HCT116 (cell line): ENCODE results near the gene UMAD1. TPM values are rescaled to one million over a fixed set of nuclear protein-coding genes. Genes with fewer than 3 reads are reported as not detected.

Source experiments
- ATAC-seq: fragments of 200-7000 bp; cut with Tn5 transposase; 2 replicates; pipeline ENCODE4 v1.9.1; 2020; ENCODE audit warnings: mild to moderate bottlenecking, moderate library complexity
- BruUV-seq: library from RNA; stranded (reverse); fragments of 400-500 nt; replicated peaks from 2 replicates; lab custom pipeline; 2021; lab: Mats Ljungman, UMichigan
- CTCF ChIA-PET: fragments of 300-600 bp; sonication (Branson Sonifier 250); formaldehyde crosslinking; loops from one replicate; lab custom pipeline; 2021; ENCODE audit warnings: antibody characterized with exemption; lab: Charles Lee
- POLR2A ChIA-PET: fragments of 300-600, 350-600 bp; sonication (Branson Sonifier 250); formaldehyde crosslinking; loops from one replicate; lab custom pipeline; 2021; ENCODE audit warnings: antibody characterized with exemption; lab: Charles Lee
- RAD21 ChIA-PET, 2 experiments: fragments of 300-600 bp; sonication (Branson Sonifier 250); formaldehyde crosslinking; loops; one replicate each; lab custom pipeline; 2023; ENCODE audit warnings: low total read pairs in 2 of 2; ENCODE audit not compliant: uncharacterized antibody in 2 of 2, unreplicated experiment in 2 of 2, low non-redundant PET in 1 of 2; lab: Charles Lee
- DNase-seq: peaks from one replicate; pipeline ENCODE4 v3.0.0-alpha.2; 2010; ENCODE audit warnings: low read depth, low spot score
- H2AFZ ChIP-seq: fragments of 200-600 bp; shearing (Covaris generic), sonication (generic); 2 replicates; pipeline ENCODE4 v1.6.1; 2017; ENCODE audit warnings: low read depth, mixed run types, mixed read lengths, antibody characterized with exemption, low read length; ENCODE audit not compliant: poor library complexity, severe bottlenecking
- H3K27ac ChIP-seq: 2 replicates; pipeline ENCODE4 v1.5.1; 2012; ENCODE audit warnings: low read depth, low read length
- H3K27me3 ChIP-seq: fragments of 200-600 bp; sonication (generic); 2 replicates; pipeline ENCODE4 v1.6.1; 2016; ENCODE audit warnings: mixed run types, low read length, mixed read lengths; ENCODE audit not compliant: insufficient read depth
- H3K36me3 ChIP-seq, 2 experiments: fragments of 200-500 bp in 1 of 2; fragments of 200-600 bp in 1 of 2; sonication (Bioruptor generic) in 1 of 2; sonication (generic) in 1 of 2; 2 replicates each; pipeline versions ENCODE4 v1.5.1 to v1.6.1; 2014 to 2016; ENCODE audit warnings: low read length in 2 of 2, inconsistent platforms in 1 of 2, mixed read lengths in 1 of 2, mixed run types in 1 of 2; ENCODE audit not compliant: insufficient read depth in 2 of 2, control insufficient read depth in 1 of 2
- H3K4me1 ChIP-seq, 2 experiments: fragments of 200-600 bp in 1 of 2; sonication (generic) in 1 of 2; 2 replicates each; pipeline versions ENCODE4 v1.5.1 to v1.6.1; 2012 to 2017; ENCODE audit warnings: low read length in 2 of 2, inconsistent platforms in 1 of 2, mild to moderate bottlenecking in 1 of 2, mixed read lengths in 1 of 2, mixed run types in 1 of 2, moderate library complexity in 1 of 2; ENCODE audit not compliant: insufficient read depth in 2 of 2, control insufficient read depth in 1 of 2
- H3K4me2 ChIP-seq: fragments of 200-600 bp; sonication (generic); 2 replicates; pipeline ENCODE4 v1.6.1; 2017; ENCODE audit warnings: mixed run types, low read length, mixed read lengths
- H3K4me3 ChIP-seq, 2 experiments: fragments of 200-600 bp in 1 of 2; sonication (generic) in 1 of 2; replicated peaks in 1 of 2; 2 replicates each; pipeline ENCODE4 v1.5.1; 2011 to 2016; ENCODE audit warnings: low read length in 2 of 2, control low read depth in 1 of 2, low read depth in 1 of 2, mild to moderate bottlenecking in 1 of 2, mixed read lengths in 1 of 2, mixed run types in 1 of 2
- H3K79me2 ChIP-seq: fragments of 200-600 bp; sonication (generic); 2 replicates; pipeline ENCODE4 v1.6.1; 2017; ENCODE audit warnings: mild to moderate bottlenecking, mixed run types, low read length, moderate library complexity, mixed read lengths; ENCODE audit not compliant: insufficient read depth
- H3K9ac ChIP-seq: fragments of 200-600 bp; sonication (generic); 2 replicates; pipeline ENCODE4 v1.6.1; 2016; ENCODE audit warnings: low read length, mixed read lengths
- H3K9me2 ChIP-seq: fragments of 200-600 bp; sonication (generic), shearing (Covaris generic); 2 replicates; pipeline ENCODE4 v1.6.1; 2017; ENCODE audit warnings: mixed run types, mild to moderate bottlenecking, moderate library complexity; ENCODE audit not compliant: insufficient read depth
- H3K9me3 ChIP-seq, 2 experiments: fragments of 200-500 bp in 1 of 2; fragments of 200-600 bp in 1 of 2; sonication (Bioruptor generic) in 1 of 2; sonication (generic) in 1 of 2; 2 replicates each; pipeline ENCODE4 v1.6.1; 2014 to 2017; ENCODE audit warnings: low read length in 2 of 2, mixed read lengths in 2 of 2, inconsistent platforms in 1 of 2, low read depth in 1 of 2, mild to moderate bottlenecking in 1 of 2, mixed run types in 1 of 2, moderate library complexity in 1 of 2; ENCODE audit not compliant: control insufficient read depth in 1 of 2, insufficient read depth in 1 of 2
- H4K20me1 ChIP-seq: fragments of 200-600 bp; sonication (generic), shearing (Covaris generic); 2 replicates; pipeline ENCODE4 v1.6.1; 2017; ENCODE audit warnings: mixed run types, mild to moderate bottlenecking, moderate library complexity; ENCODE audit not compliant: insufficient read depth
- ATF3 ChIP-seq: IDR thresholded peaks from 2 replicates; pipeline ENCODE4 v1.6.1; 2012
- CEBPB ChIP-seq: IDR thresholded peaks from 2 replicates; pipeline ENCODE4 v1.6.1; 2012; ENCODE audit warnings: low read depth
- EGR1 ChIP-seq: IDR thresholded peaks from 2 replicates; pipeline ENCODE4 v1.6.1; 2012; ENCODE audit warnings: low read depth
- ELF1 ChIP-seq: IDR thresholded peaks from 2 replicates; pipeline ENCODE4 v1.6.1; 2012; ENCODE audit warnings: low read depth, borderline replicate concordance
- EZH2 ChIP-seq: fragments of 200-600 bp; sonication (generic); IDR thresholded peaks from 2 replicates; pipeline ENCODE4 v1.6.1; 2017; ENCODE audit warnings: antibody characterized with exemption, mixed run types
- POLR2A ChIP-seq: IDR thresholded peaks from 2 replicates; pipeline ENCODE4 v1.7.0; 2011; ENCODE audit warnings: borderline replicate concordance; ENCODE audit not compliant: insufficient read depth, insufficient read length; ENCODE audit errors: extremely low read depth
- POLR2AphosphoS5 ChIP-seq: IDR thresholded peaks from 2 replicates; pipeline ENCODE4 v1.6.1; 2011; ENCODE audit warnings: mild to moderate bottlenecking, low read depth, low read length, moderate library complexity
- RAD21 ChIP-seq: IDR thresholded peaks from 2 replicates; pipeline ENCODE4 v1.6.1; 2012; ENCODE audit warnings: low read depth, mild to moderate bottlenecking
- REST ChIP-seq: IDR thresholded peaks from 2 replicates; pipeline ENCODE4 v1.6.1; 2012; ENCODE audit warnings: low read depth
- SIN3A ChIP-seq: IDR thresholded peaks from 2 replicates; pipeline ENCODE4 v1.6.1; 2012; ENCODE audit warnings: low read depth
- SP1 ChIP-seq: IDR thresholded peaks from 2 replicates; pipeline ENCODE4 v1.6.1; 2012; ENCODE audit warnings: low read depth
- TCF7L2 ChIP-seq: IDR thresholded peaks from 2 replicates; pipeline ENCODE4 v1.7.0; 2011; ENCODE audit warnings: borderline replicate concordance, inconsistent platforms; ENCODE audit not compliant: insufficient read depth, insufficient read length; ENCODE audit errors: extremely low read depth
- YY1 ChIP-seq: IDR thresholded peaks from 2 replicates; pipeline ENCODE4 v1.6.1; 2011; ENCODE audit warnings: low read length, low read depth, moderate library complexity, mild to moderate bottlenecking; ENCODE audit not compliant: insufficient replicate concordance; ENCODE audit errors: extremely low read depth
- ZFX ChIP-seq: fragments of 450-650 bp; IDR thresholded peaks from 2 replicates; pipeline ENCODE4 v1.6.1; 2017
- ZNF274 ChIP-seq: fragments of 200-500 bp; sonication (Bioruptor generic); IDR thresholded peaks from 2 replicates; pipeline ENCODE4 v1.6.1; 2014; ENCODE audit warnings: mild to moderate bottlenecking, low read depth, low read length, inconsistent platforms
- intact Hi-C: fragments of 100-400 bp; cut with micrococcal nuclease; formaldehyde crosslinking; loops from 2 replicates; pipeline ENCODE4 v1.10.0; 2022
- total RNA-seq: library from RNA; stranded (reverse); gene quantifications from one replicate; pipeline ENCODE4 v1.2.1, GENCODE V29; 2021; ENCODE audit not compliant: unreplicated experiment
- TF ChIP-seq, protein P1 (sequence below): IDR thresholded peaks from 2 replicates; pipeline ENCODE4 v1.6.1; 2012
- TF ChIP-seq, protein P2 (sequence below): IDR thresholded peaks from 2 replicates; pipeline ENCODE4 v1.6.1; 2011; ENCODE audit warnings: mild to moderate bottlenecking, low read length, moderate library complexity; ENCODE audit not compliant: insufficient replicate concordance; ENCODE audit errors: extremely low read depth
- TF ChIP-seq, protein P3 (sequence below), 3 experiments: fragments of 200-600 bp in 1 of 3; sonication (generic) in 1 of 3; IDR thresholded peaks in 2 of 3; conservative IDR thresholded peaks in 1 of 3; 2 replicates each; pipeline ENCODE4 v1.5.1; 2012 to 2017; ENCODE audit warnings: low read depth in 2 of 3, low read length in 2 of 3, antibody characterized with exemption in 1 of 3, borderline replicate concordance in 1 of 3, control low read depth in 1 of 3, mild to moderate bottlenecking in 1 of 3, mixed read lengths in 1 of 3, mixed run types in 1 of 3, moderate library complexity in 1 of 3; ENCODE audit not compliant: insufficient read depth in 1 of 3

Gene UMAD1
- total RNA-seq, 1 experiment from 2014 or later = 12.7 TPM

- no TSS peak for BruUV-seq
- intact Hi-C loops = no loop called here
- H3K27ac ChIP-seq = no peak overlapping the region
Measured at GRCh38 chr7:7751243-7752092, 110.9 kb downstream of the UMAD1 start.

More at GRCh38 chr7:7751243-7752092, 110.9 kb downstream of the UMAD1 start:
- H3K36me3 ChIP-seq = no peaks in the 10 kb centered on the region
- ChIA-PET RAD21 (no interaction called here), POLR2A (no interaction called here), CTCF (interaction anchor here (1.4 kb wide), 1 partner anchor 70 kb away, joined by 3 read pairs; no protein-coding TSS in a partner anchor)
- no peak for DNase-seq
- ATAC-seq = no peak
- no peaks in the 10 kb centered on the region for H4K20me1 ChIP-seq
- no peaks in the 10 kb centered on the region for H3K27me3 ChIP-seq
- H2AFZ ChIP-seq = no peak overlapping the region
- no peaks in the 10 kb centered on the region for H3K9me2 ChIP-seq
- TF ChIP-seq, protein P1, sequence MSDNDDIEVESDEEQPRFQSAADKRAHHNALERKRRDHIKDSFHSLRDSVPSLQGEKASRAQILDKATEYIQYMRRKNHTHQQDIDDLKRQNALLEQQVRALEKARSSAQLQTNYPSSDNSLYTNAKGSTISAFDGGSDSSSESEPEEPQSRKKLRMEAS = no peak
- TF ChIP-seq TCF7L2 (no peak), POLR2AphosphoS5 (no peak), SIN3A (no peak), ZFX (no peak), SP1 (no peak), YY1 (no peak), EGR1 (no peak), EZH2 (no peak), ELF1 (no peak), REST (no peak), RAD21 (no peak), POLR2A (no peak), CEBPB (no peak), ZNF274 (no peak), ATF3 (no peak)
- TF ChIP-seq, protein P2, sequence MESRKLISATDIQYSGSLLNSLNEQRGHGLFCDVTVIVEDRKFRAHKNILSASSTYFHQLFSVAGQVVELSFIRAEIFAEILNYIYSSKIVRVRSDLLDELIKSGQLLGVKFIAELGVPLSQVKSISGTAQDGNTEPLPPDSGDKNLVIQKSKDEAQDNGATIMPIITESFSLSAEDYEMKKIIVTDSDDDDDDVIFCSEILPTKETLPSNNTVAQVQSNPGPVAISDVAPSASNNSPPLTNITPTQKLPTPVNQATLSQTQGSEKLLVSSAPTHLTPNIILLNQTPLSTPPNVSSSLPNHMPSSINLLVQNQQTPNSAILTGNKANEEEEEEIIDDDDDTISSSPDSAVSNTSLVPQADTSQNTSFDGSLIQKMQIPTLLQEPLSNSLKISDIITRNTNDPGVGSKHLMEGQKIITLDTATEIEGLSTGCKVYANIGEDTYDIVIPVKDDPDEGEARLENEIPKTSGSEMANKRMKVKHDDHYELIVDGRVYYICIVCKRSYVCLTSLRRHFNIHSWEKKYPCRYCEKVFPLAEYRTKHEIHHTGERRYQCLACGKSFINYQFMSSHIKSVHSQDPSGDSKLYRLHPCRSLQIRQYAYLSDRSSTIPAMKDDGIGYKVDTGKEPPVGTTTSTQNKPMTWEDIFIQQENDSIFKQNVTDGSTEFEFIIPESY = no peak
- TF ChIP-seq, protein P3, sequence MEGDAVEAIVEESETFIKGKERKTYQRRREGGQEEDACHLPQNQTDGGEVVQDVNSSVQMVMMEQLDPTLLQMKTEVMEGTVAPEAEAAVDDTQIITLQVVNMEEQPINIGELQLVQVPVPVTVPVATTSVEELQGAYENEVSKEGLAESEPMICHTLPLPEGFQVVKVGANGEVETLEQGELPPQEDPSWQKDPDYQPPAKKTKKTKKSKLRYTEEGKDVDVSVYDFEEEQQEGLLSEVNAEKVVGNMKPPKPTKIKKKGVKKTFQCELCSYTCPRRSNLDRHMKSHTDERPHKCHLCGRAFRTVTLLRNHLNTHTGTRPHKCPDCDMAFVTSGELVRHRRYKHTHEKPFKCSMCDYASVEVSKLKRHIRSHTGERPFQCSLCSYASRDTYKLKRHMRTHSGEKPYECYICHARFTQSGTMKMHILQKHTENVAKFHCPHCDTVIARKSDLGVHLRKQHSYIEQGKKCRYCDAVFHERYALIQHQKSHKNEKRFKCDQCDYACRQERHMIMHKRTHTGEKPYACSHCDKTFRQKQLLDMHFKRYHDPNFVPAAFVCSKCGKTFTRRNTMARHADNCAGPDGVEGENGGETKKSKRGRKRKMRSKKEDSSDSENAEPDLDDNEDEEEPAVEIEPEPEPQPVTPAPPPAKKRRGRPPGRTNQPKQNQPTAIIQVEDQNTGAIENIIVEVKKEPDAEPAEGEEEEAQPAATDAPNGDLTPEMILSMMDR (IDR thresholded peaks at IDR 0.05 in 2 of 3, conservative IDR thresholded peaks at IDR 0.05 in 1 of 3; ENCODE audit: borderline replicate concordance in 1 of 3, insufficient read depth in 1 of 3, low read depth in 2 of 3, low read length in 2 of 3) = no peak
- H3K4me2 ChIP-seq = no peak overlapping the region
- no peaks in the 10 kb centered on the region for H3K79me2 ChIP-seq
- no peak overlapping the region for H3K9ac ChIP-seq
- H3K4me1 ChIP-seq = no peaks in the 10 kb centered on the region
- H3K4me3 ChIP-seq = no peak overlapping the region
- no peaks in the 10 kb centered on the region for H3K9me3 ChIP-seq
